Caco-2 (cell line): ENCODE measurements around the gene RASSF3. TPM values are rescaled to one million over a fixed set of nuclear protein-coding genes. Genes with fewer than 3 reads are reported as not detected.
"Not testable (repeated sequence)": the region's sequence is repeated elsewhere in the genome, so short reads cannot be mapped to it uniquely, and the experiment has no call there.

Experiments
- BruUV-seq: library from RNA; stranded (reverse); fragments of 400-500 nt; replicated peaks from 2 replicates; lab custom pipeline; 2021; lab: Mats Ljungman, UMichigan
- CTCF ChIA-PET: fragments of 300-600 bp; sonication (Branson Sonifier 250); formaldehyde crosslinking; loops from one replicate; lab custom pipeline; 2022; ENCODE audit warnings: antibody characterized with exemption; lab: Charles Lee
- POLR2A ChIA-PET: fragments of 300-600 bp; sonication (Branson Sonifier 250); formaldehyde crosslinking; loops from one replicate; lab custom pipeline; 2022; ENCODE audit warnings: antibody characterized with exemption; lab: Charles Lee
- DNase-seq, 2 experiments: peaks; one replicate each; pipeline versions ENCODE4 v3.0.0 to v3.0.0-alpha.2; 2020 to 2022
- H3K27me3 ChIP-seq: replicated peaks from 2 replicates; pipeline ENCODE4 v1.6.0; 2011; ENCODE audit warnings: low read length; ENCODE audit not compliant: control insufficient read depth, insufficient read depth
- H3K36me3 ChIP-seq: 2 replicates; pipeline ENCODE4 v1.5.1; 2011; ENCODE audit warnings: low read length; ENCODE audit not compliant: control insufficient read depth, insufficient read depth
- H3K4me1 ChIP-seq: fragments of 250-450 bp; sonication (Bioruptor Pico); 2 replicates; pipeline ENCODE4 v1.5.1; 2020; ENCODE audit warnings: mild to moderate bottlenecking
- H3K4me3 ChIP-seq: 2 replicates; pipeline ENCODE4 v1.5.1; 2011; ENCODE audit warnings: low read depth, mild to moderate bottlenecking, control low read depth, low read length
- H3K9me3 ChIP-seq: fragments of 250-450 bp; sonication (Bioruptor Pico); 2 replicates; pipeline ENCODE4 v1.5.1; 2020; ENCODE audit warnings: mild to moderate bottlenecking, moderate library complexity
- H3K27ac Mint-ChIP-seq: one replicate; pipeline ENCODE4 v1.8.0; 2022; ENCODE audit warnings: mixed read lengths; ENCODE audit not compliant: unreplicated experiment
- H3K27me3 Mint-ChIP-seq: one replicate; pipeline ENCODE4 v1.8.0; 2022; ENCODE audit warnings: mixed read lengths; ENCODE audit not compliant: insufficient read depth, unreplicated experiment
- H3K36me3 Mint-ChIP-seq: one replicate; pipeline ENCODE4 v1.8.0; 2022; ENCODE audit warnings: mild to moderate bottlenecking, mixed read lengths; ENCODE audit not compliant: insufficient read depth, unreplicated experiment
- H3K4me1 Mint-ChIP-seq: one replicate; pipeline ENCODE4 v1.8.0; 2022; ENCODE audit warnings: low read depth, mixed read lengths; ENCODE audit not compliant: unreplicated experiment
- H3K4me3 Mint-ChIP-seq: one replicate; pipeline ENCODE4 v1.8.0; 2022; ENCODE audit warnings: mild to moderate bottlenecking, moderate library complexity, mixed read lengths; ENCODE audit not compliant: unreplicated experiment
- H3K9me3 Mint-ChIP-seq: one replicate; pipeline ENCODE4 v1.8.0; 2022; ENCODE audit warnings: mixed read lengths; ENCODE audit not compliant: unreplicated experiment
- CTCF ChIP-seq, 2 experiments: fragments of 200-600 bp in 1 of 2; IDR thresholded peaks; 1 replicate in 1 of 2; 2 replicates in 1 of 2; pipeline versions ENCODE4 v1.5.1 to v1.8.0; 2011 to 2022; ENCODE audit warnings: antibody characterized with exemption in 1 of 2, control low read depth in 1 of 2, inconsistent platforms in 1 of 2, low read depth in 1 of 2, low read length in 1 of 2, mild to moderate bottlenecking in 1 of 2, moderate library complexity in 1 of 2; ENCODE audit not compliant: insufficient read depth in 1 of 2, severe bottlenecking in 1 of 2, unreplicated experiment in 1 of 2
- intact Hi-C: fragments of 100-400 bp; cut with micrococcal nuclease; formaldehyde crosslinking; loops from one replicate; pipeline ENCODE4 v1.10.0; 2022; ENCODE audit not compliant: unreplicated experiment
- total RNA-seq: library from RNA; stranded (reverse); gene quantifications from 2 replicates; pipeline ENCODE4 v1.2.3, GENCODE V29; 2022

The RASSF3 gene
- total RNA-seq, 1 experiment from 2014 or later: 25.7 TPM

GRCh38 chr12:64611341-64612284, 1.3 kb downstream of the RASSF3 start:
- intact Hi-C loops: loop anchor here (1.0 kb wide), 1 partner anchor 14 kb away; no protein-coding TSS in a partner anchor
- Mint-ChIP-seq H3K27ac (peak overlapping the region; percentile 39), H3K4me3 (peak overlapping the region; percentile 80), H3K9me3 (no peaks in the 10 kb centered on the region), H3K36me3 (peaks cover 16% of the 10 kb centered on the region), H3K27me3 (no peaks in the 10 kb centered on the region), H3K4me1 (peaks cover 7% of the 10 kb centered on the region)
- TSS peak; percentile 22 for BruUV-seq
- no peaks in the 10 kb centered on the region for H3K27me3 ChIP-seq
- ChIA-PET POLR2A (interaction anchor here (0.6 to 1.2 kb wide), 2 partner anchors 14 to 68 kb away, joined by 3 to 8 read pairs; no protein-coding TSS in a partner anchor), CTCF (interaction anchor here (0.8 to 1.0 kb wide), 3 partner anchors 71 to 86 kb away, joined by 3 to 4 read pairs (median 3); no protein-coding TSS in a partner anchor)
- no peaks in the 10 kb centered on the region for H3K36me3 ChIP-seq
- no peak for DNase-seq
- TF ChIP-seq CTCF (IDR thresholded peaks at IDR 0.05; ENCODE audit: insufficient read depth in 1 of 2, low read depth in 1 of 2, low read length in 1 of 2, severe bottlenecking in 1 of 2, unreplicated experiment in 1 of 2): no peak
- H3K4me3 ChIP-seq: peak overlapping the region; percentile 95
- H3K4me1 ChIP-seq: peaks cover 5% of the 10 kb centered on the region; the same call in 1 of the 2 replicates
- H3K9me3 ChIP-seq: no peaks in the 10 kb centered on the region

GRCh38 chr12:64612843-64613242, 2.5 kb downstream of the RASSF3 start:
- no peak overlapping the region for H3K4me3 Mint-ChIP-seq
- no peaks in the 10 kb centered on the region for H3K36me3 ChIP-seq
- ChIA-PET CTCF (interaction anchor here (0.6 kb wide), 1 partner anchor 85 kb away, joined by 4 read pairs; no protein-coding TSS in a partner anchor), POLR2A (no interaction called here)
- no peaks in the 10 kb centered on the region for H3K9me3 ChIP-seq
- DNase-seq: no peak
- TF ChIP-seq CTCF (IDR thresholded peaks at IDR 0.05; ENCODE audit: insufficient read depth in 1 of 2, low read depth in 1 of 2, low read length in 1 of 2, severe bottlenecking in 1 of 2, unreplicated experiment in 1 of 2): no peak
- no TSS peak for BruUV-seq
- no peaks in the 10 kb centered on the region for H3K9me3 Mint-ChIP-seq
- peaks cover 7% of the 10 kb centered on the region for H3K4me1 Mint-ChIP-seq
- H3K4me1 ChIP-seq: peaks cover 5% of the 10 kb centered on the region; the same call in 1 of the 2 replicates
- no peaks in the 10 kb centered on the region for H3K27me3 ChIP-seq
- H3K4me3 ChIP-seq: no peak overlapping the region
- intact Hi-C loops: no loop called here
- peaks cover 16% of the 10 kb centered on the region for H3K36me3 Mint-ChIP-seq
- no peaks in the 10 kb centered on the region for H3K27me3 Mint-ChIP-seq
- H3K27ac Mint-ChIP-seq: no peak overlapping the region

GRCh38 chr12:64613775-64614398, 3.6 kb downstream of the RASSF3 start:
- peaks cover 15% of the 10 kb centered on the region for H3K36me3 Mint-ChIP-seq
- H3K9me3 ChIP-seq, H3K27me3 Mint-ChIP-seq, H3K4me1 ChIP-seq, intact Hi-C loops, H3K36me3 ChIP-seq, POLR2A ChIA-PET, H3K9me3 Mint-ChIP-seq, H3K27me3 ChIP-seq, H3K4me3 Mint-ChIP-seq, H3K4me1 Mint-ChIP-seq, DNase-seq, H3K27ac Mint-ChIP-seq, BruUV-seq, H3K4me3 ChIP-seq: not testable (repeated sequence)
- CTCF ChIA-PET: interaction anchor here (0.6 kb wide), 2 partner anchors 20 to 159 kb away, joined by 3 to 6 read pairs; no protein-coding TSS in a partner anchor
